ENCODE results near the gene RMP24.

The RMP24 gene

DNA sequence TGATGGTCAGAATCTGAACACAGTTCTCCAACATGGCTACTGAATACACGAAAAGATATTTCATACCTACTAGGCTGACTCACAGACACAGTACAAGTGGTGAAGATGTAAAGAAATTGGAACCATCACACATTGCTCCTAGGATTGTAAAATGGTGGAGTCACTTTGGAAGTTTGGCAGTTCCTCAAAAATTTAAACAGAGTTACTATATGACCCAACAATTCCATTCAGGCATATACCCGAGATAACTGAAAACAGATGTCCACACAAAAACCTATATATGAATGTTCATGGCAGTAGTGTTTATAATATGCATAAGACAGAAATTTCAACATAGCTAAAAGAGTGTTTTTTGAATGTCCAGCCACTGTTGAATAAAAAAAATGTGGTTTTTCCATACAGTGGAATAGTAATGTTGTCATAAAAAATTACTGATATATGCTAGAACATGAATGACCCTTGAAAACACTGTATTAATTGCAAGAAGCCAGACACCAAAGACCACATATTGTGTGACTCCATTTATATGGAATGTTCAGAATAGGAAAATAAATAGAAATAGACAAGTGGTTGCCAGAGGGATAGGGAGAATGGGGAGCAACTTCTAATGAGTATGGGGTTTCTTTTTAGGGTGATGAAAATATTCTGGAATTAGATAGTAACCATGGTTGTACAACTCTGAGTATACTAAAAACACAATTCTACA, 10.1 kb downstream of the RMP24 start:
- Histone ChIP-seq H3K36me3 (peaks cover 0 to 37% (median 17%) of the 10 kb centered on the region in 4 donors), H3K27me3 (no peaks in the 10 kb centered on the region), H3K9me3 (no peaks in the 10 kb centered on the region), H3K27ac (no peak overlapping the region), H3K4me3 (no peak overlapping the region), H3K4me1 (no peaks in the 10 kb centered on the region)
- TF ChIP-seq EP300 (IDR thresholded peaks at IDR 0.05; ENCODE audit: low read depth): no peak
- no peak for TF ChIP-seq POLR2A (IDR thresholded peaks at IDR 0.05)
- no peak for TF ChIP-seq POLR2AphosphoS5 (IDR thresholded peaks at IDR 0.05)
- TF ChIP-seq, protein P1, sequence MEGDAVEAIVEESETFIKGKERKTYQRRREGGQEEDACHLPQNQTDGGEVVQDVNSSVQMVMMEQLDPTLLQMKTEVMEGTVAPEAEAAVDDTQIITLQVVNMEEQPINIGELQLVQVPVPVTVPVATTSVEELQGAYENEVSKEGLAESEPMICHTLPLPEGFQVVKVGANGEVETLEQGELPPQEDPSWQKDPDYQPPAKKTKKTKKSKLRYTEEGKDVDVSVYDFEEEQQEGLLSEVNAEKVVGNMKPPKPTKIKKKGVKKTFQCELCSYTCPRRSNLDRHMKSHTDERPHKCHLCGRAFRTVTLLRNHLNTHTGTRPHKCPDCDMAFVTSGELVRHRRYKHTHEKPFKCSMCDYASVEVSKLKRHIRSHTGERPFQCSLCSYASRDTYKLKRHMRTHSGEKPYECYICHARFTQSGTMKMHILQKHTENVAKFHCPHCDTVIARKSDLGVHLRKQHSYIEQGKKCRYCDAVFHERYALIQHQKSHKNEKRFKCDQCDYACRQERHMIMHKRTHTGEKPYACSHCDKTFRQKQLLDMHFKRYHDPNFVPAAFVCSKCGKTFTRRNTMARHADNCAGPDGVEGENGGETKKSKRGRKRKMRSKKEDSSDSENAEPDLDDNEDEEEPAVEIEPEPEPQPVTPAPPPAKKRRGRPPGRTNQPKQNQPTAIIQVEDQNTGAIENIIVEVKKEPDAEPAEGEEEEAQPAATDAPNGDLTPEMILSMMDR (IDR thresholded peaks at IDR 0.05): no peak
- DNase-seq: no peak
- 83 to 90% methylated on average over 2 of the region's 2 CpGs for WGBS, 2 donors (ENCODE audit: low coverage in 1 of 2)
- in situ Hi-C loops (cut with MboI; ENCODE audit: low pct_ligation_motif_present in 1 of 4, low pct_unique_long_range_greater_than_20kb in 1 of 4, low sequenced_read_pairs in 3 of 4): no loop called here
- intact Hi-C loops (cut with DNase I; ENCODE audit: low total_unique reads): no loop called here

DNA sequence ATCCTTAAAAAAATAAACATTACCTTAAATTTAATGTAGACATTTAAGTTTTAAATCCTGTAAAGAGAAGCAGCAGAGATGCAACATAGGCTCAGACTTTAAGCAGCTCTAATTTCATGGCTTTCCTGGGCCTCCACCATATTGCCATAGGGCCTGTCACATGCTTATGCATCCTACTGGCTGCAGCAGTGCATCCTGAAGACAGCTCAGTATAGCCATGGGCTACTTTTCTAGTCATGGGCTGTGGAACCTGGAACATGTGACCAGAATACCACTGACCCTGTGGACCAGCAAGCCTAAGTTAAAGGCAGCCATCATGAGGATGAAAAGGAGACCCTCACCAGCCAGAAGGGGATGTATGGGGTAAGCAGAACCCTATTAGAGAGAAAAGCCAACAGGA, 10.7 kb downstream of the RMP24 start:
- Histone ChIP-seq H3K9me3 (no peaks in the 10 kb centered on the region), H3K27me3 (no peaks in the 10 kb centered on the region), H3K27ac (no peak overlapping the region), H3K4me3 (no peak overlapping the region), H3K4me1 (no peaks in the 10 kb centered on the region), H3K36me3 (peaks cover 0 to 31% (median 14%) of the 10 kb centered on the region in 4 donors)
- TF ChIP-seq POLR2A (IDR thresholded peaks at IDR 0.05): no peak
- TF ChIP-seq, protein P1 (IDR thresholded peaks at IDR 0.05): no peak
- TF ChIP-seq POLR2AphosphoS5 (IDR thresholded peaks at IDR 0.05): no peak
- TF ChIP-seq EP300 (IDR thresholded peaks at IDR 0.05; ENCODE audit: low read depth): no peak
- DNase-seq: no peak
- in situ Hi-C loops (cut with MboI; ENCODE audit: low pct_ligation_motif_present in 1 of 4, low pct_unique_long_range_greater_than_20kb in 1 of 4, low sequenced_read_pairs in 3 of 4): no loop called here
- intact Hi-C loops (cut with DNase I; ENCODE audit: low total_unique reads): no loop called here

DNA sequence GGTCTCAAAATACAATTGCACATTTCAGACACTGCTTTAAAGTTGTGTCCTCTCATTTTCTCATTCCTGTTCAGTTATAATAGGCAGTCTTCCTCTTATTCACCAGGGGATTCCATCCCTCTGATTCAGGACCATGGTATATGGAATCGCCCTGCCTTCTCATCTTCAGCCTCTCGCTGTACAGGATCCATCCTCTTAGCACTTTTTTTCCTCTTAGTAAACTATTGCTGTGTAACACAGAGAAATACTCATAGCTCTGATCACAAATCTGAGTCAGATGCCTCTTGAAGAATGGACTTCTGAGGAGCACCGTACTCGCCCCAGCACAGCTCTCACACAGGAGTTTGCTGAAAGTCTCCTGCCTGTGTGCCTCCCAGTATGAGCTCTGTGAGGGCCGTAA, 11.3 kb downstream of the RMP24 start:
- H3K4me1 ChIP-seq: no peaks in the 10 kb centered on the region
- H3K27ac ChIP-seq: no peak overlapping the region
- in situ Hi-C loops (cut with MboI; ENCODE audit: low pct_ligation_motif_present in 1 of 4, low pct_unique_long_range_greater_than_20kb in 1 of 4, low sequenced_read_pairs in 3 of 4): no loop called here
- H3K9me3 ChIP-seq: no peaks in the 10 kb centered on the region
- H3K36me3 ChIP-seq: peaks cover 0 to 25% (median 11%) of the 10 kb centered on the region in 4 donors
- intact Hi-C loops (cut with DNase I; ENCODE audit: low total_unique reads): no loop called here
- no peak overlapping the region for H3K4me3 ChIP-seq
- WGBS, 2 donors (ENCODE audit: low coverage in 1 of 2): 95% methylated on average over 4 to 5 of the region's 5 CpGs
- no peak for DNase-seq
- no peak for TF ChIP-seq POLR2A (IDR thresholded peaks at IDR 0.05)
- TF ChIP-seq, protein P1 (IDR thresholded peaks at IDR 0.05): no peak
- no peak for TF ChIP-seq EP300 (IDR thresholded peaks at IDR 0.05; ENCODE audit: low read depth)
- TF ChIP-seq POLR2AphosphoS5 (IDR thresholded peaks at IDR 0.05): no peak
- no peaks in the 10 kb centered on the region for H3K27me3 ChIP-seq

DNA sequence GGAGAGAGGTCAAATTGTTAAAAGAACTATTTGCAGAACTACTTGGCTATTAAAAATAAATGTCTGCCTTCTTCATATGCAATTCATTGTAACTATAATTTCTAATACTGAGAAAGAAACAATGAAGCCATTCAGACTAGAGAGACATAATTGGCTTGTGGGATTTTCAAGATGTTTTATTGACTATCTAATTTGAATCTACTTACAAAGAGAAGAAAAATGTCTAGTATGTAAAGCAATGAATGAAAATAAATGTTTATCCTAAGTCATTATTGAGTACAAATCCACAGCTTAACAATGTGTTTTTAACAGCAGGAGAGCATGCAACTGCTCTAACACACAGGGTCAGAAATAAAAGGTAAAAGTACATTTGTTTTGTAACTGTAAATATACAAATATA, 19.2 kb downstream of the RMP24 start:
- DNase-seq: no peak
- no peak overlapping the region for H3K27ac ChIP-seq
- in situ Hi-C loops (cut with MboI; ENCODE audit: low pct_ligation_motif_present in 1 of 4, low pct_unique_long_range_greater_than_20kb in 1 of 4, low sequenced_read_pairs in 3 of 4): no loop called here
- intact Hi-C loops (cut with DNase I; ENCODE audit: low total_unique reads): no loop called here
- TF ChIP-seq POLR2A (IDR thresholded peaks at IDR 0.05) (no peak), POLR2AphosphoS5 (IDR thresholded peaks at IDR 0.05) (no peak), EP300 (IDR thresholded peaks at IDR 0.05; ENCODE audit: low read depth) (no peak)
- TF ChIP-seq, protein P1 (IDR thresholded peaks at IDR 0.05): no peak
- H3K36me3 ChIP-seq: peaks cover 0 to 10% (median 3%) of the 10 kb centered on the region in 4 donors
- H3K4me1 ChIP-seq: no peaks in the 10 kb centered on the region
- H3K9me3 ChIP-seq: no peaks in the 10 kb centered on the region
- no peak overlapping the region for H3K4me3 ChIP-seq
- no peaks in the 10 kb centered on the region for H3K27me3 ChIP-seq
